ENCODE results near the gene SARS1.

- TF ChIP-seq CTCF (IDR thresholded peaks at IDR 0.05): no peak
- TF ChIP-seq EP300 (IDR thresholded peaks at IDR 0.05): no peak
Measured at GRCh38 chr1:109282497-109282951, 68.8 kb downstream of the SARS1 start.
